BLaER1 (cell line): Measurements from ENCODE around the gene DNAJC18.
"Not testable (repeated sequence)": the region's sequence is repeated elsewhere in the genome, so short reads cannot be mapped to it uniquely, and the experiment has no call there.

ENCODE experiments used
- H3K27ac ChIP-seq: shearing (Covaris generic); formaldehyde crosslinking; 2 replicates; pipeline ENCODE4 v1.8.1; 2022
- H3K27me3 ChIP-seq: shearing (Covaris generic); formaldehyde crosslinking; 2 replicates; pipeline ENCODE4 v1.8.1; 2022
- H3K36me3 ChIP-seq: shearing (Covaris generic); formaldehyde crosslinking; 2 replicates; pipeline ENCODE4 v1.8.1; 2022
- H3K4me1 ChIP-seq: shearing (Covaris generic); formaldehyde crosslinking; 2 replicates; pipeline ENCODE4 v1.8.1; 2022
- H3K4me2 ChIP-seq: shearing (Covaris generic); formaldehyde crosslinking; 2 replicates; pipeline ENCODE4 v1.8.1; 2022
- H3K4me3 ChIP-seq: shearing (Covaris generic); formaldehyde crosslinking; 2 replicates; pipeline ENCODE4 v1.8.1; 2022
- H3K9ac ChIP-seq: shearing (Covaris generic); formaldehyde crosslinking; 2 replicates; pipeline ENCODE4 v1.8.1; 2022
- H3K9me3 ChIP-seq: shearing (Covaris generic); formaldehyde crosslinking; 2 replicates; pipeline ENCODE4 v1.8.1; 2022
- H4K20me1 ChIP-seq: shearing (Covaris generic); formaldehyde crosslinking; 2 replicates; pipeline ENCODE4 v1.8.1; 2022
- Cebpa-rat ChIP-seq: shearing (Covaris generic); IDR thresholded peaks from 2 replicates; pipeline ENCODE4 v1.8.1; 2022

DNAJC18 gene

GRCh38 chr5:139453683-139454567 lies 14.6 kb upstream of the DNAJC18 start:
- TF ChIP-seq Cebpa-rat = no peak
- Histone ChIP-seq H3K27ac (no peak overlapping the region), H3K36me3 (no peaks in the 10 kb centered on the region)

GRCh38 chr5:139451878-139452660 lies 12.7 kb upstream of the DNAJC18 start:
- Histone ChIP-seq H3K9ac (no peak overlapping the region), H3K9me3 (no peaks in the 10 kb centered on the region), H3K27me3 (no peaks in the 10 kb centered on the region), H4K20me1 (no peaks in the 10 kb centered on the region), H3K36me3 (no peaks in the 10 kb centered on the region), H3K4me2 (no peak overlapping the region), H3K27ac (no peak overlapping the region), H3K4me3 (no peak overlapping the region), H3K4me1 (peaks cover 12% of the 10 kb centered on the region)
- no peak for TF ChIP-seq Cebpa-rat

More at GRCh38 chr5:139453683-139454567, 14.6 kb upstream of the DNAJC18 start:
- H3K4me3 ChIP-seq = no peak overlapping the region
- no peaks in the 10 kb centered on the region for H3K9me3 ChIP-seq
- no peaks in the 10 kb centered on the region for H4K20me1 ChIP-seq
- H3K4me2 ChIP-seq = peak overlapping the region; percentile 43
- H3K9ac ChIP-seq = no peak overlapping the region
- H3K4me1 ChIP-seq = peaks cover 22% of the 10 kb centered on the region
- H3K27me3 ChIP-seq = no peaks in the 10 kb centered on the region

GRCh38 chr5:139451176-139451575 lies 11.9 kb upstream of the DNAJC18 start:
- no peak overlapping the region for H3K4me2 ChIP-seq
- H3K4me1 ChIP-seq = peaks cover 12% of the 10 kb centered on the region
- no peaks in the 10 kb centered on the region for H4K20me1 ChIP-seq
- no peaks in the 10 kb centered on the region for H3K9me3 ChIP-seq
- H3K9ac ChIP-seq = no peak overlapping the region
- H3K27me3 ChIP-seq = no peaks in the 10 kb centered on the region
- no peak for TF ChIP-seq Cebpa-rat
- no peaks in the 10 kb centered on the region for H3K36me3 ChIP-seq
- no peak overlapping the region for H3K27ac ChIP-seq
- H3K4me3 ChIP-seq = no peak overlapping the region

- H3K9ac ChIP-seq = no peak overlapping the region
- H3K4me3 ChIP-seq = no peak overlapping the region
- H4K20me1 ChIP-seq = no peaks in the 10 kb centered on the region
- H3K27me3 ChIP-seq = no peaks in the 10 kb centered on the region
- no peaks in the 10 kb centered on the region for H3K9me3 ChIP-seq
- no peak overlapping the region for H3K4me2 ChIP-seq
- H3K36me3 ChIP-seq = no peaks in the 10 kb centered on the region
- H3K27ac ChIP-seq = no peak overlapping the region
- TF ChIP-seq Cebpa-rat = no peak
- H3K4me1 ChIP-seq = peaks cover 20% of the 10 kb centered on the region
Observed at GRCh38 chr5:139446956-139447779, 7.8 kb upstream of the DNAJC18 start.

- no peaks in the 10 kb centered on the region for H4K20me1 ChIP-seq
- no peak overlapping the region for H3K4me3 ChIP-seq
- H3K9ac ChIP-seq = no peak overlapping the region
- H3K4me1 ChIP-seq = peaks cover 20% of the 10 kb centered on the region
- no peak for TF ChIP-seq Cebpa-rat
- no peaks in the 10 kb centered on the region for H3K27me3 ChIP-seq
- no peak overlapping the region for H3K4me2 ChIP-seq
- H3K9me3 ChIP-seq = no peaks in the 10 kb centered on the region
- no peaks in the 10 kb centered on the region for H3K36me3 ChIP-seq
- H3K27ac ChIP-seq = no peak overlapping the region
Observed at GRCh38 chr5:139445325-139446170, 6.2 kb upstream of the DNAJC18 start.

GRCh38 chr5:139443831-139444453 lies 4.6 kb upstream of the DNAJC18 start:
- Histone ChIP-seq H3K4me1 (peaks cover 28% of the 10 kb centered on the region), H3K9me3 (no peaks in the 10 kb centered on the region), H3K4me3 (no peak overlapping the region), H3K36me3 (no peaks in the 10 kb centered on the region), H4K20me1 (no peaks in the 10 kb centered on the region), H3K27ac (no peak overlapping the region), H3K9ac (no peak overlapping the region; the same call in 1 of the 2 replicates), H3K4me2 (peak overlapping the region; percentile 46), H3K27me3 (no peaks in the 10 kb centered on the region)
- no peak for TF ChIP-seq Cebpa-rat

- H3K4me2 ChIP-seq = not testable (repeated sequence)
Observed at GRCh38 chr5:139440416-139440815, 1.1 kb upstream of the DNAJC18 start.

GRCh38 chr5:139438707-139439012 lies 665 bp downstream of the DNAJC18 start:
- TF ChIP-seq Cebpa-rat = no peak
- Histone ChIP-seq H3K27me3 (no peaks in the 10 kb centered on the region), H4K20me1 (no peaks in the 10 kb centered on the region), H3K27ac (no peak overlapping the region), H3K9ac (no peak overlapping the region), H3K36me3 (peaks cover 10% of the 10 kb centered on the region), H3K4me2 (peak overlapping the region; percentile 84), H3K9me3 (no peaks in the 10 kb centered on the region), H3K4me1 (peaks cover 25% of the 10 kb centered on the region), H3K4me3 (peak overlapping the region; percentile 83)

More at GRCh38 chr5:139440416-139440815, 1.1 kb upstream of the DNAJC18 start:
- H4K20me1 ChIP-seq, H3K27me3 ChIP-seq, H3K9me3 ChIP-seq, H3K27ac ChIP-seq, H3K4me3 ChIP-seq, H3K9ac ChIP-seq, H3K36me3 ChIP-seq: not testable (repeated sequence)
- peaks cover 35% of the 10 kb centered on the region for H3K4me1 ChIP-seq
